ENCODE data around the gene BAIAP2L1.

The BAIAP2L1 gene

GRCh38 chr7:98357751-98358161 lies 43.1 kb downstream of the BAIAP2L1 start:
- DNase-seq, result no peak

GRCh38 chr7:98355250-98355538 lies 45.7 kb downstream of the BAIAP2L1 start:
- DNase-seq, result no peak

- no peak for DNase-seq
Measured at GRCh38 chr7:98354511-98355249, 46.2 kb downstream of the BAIAP2L1 start.

- no peak for DNase-seq
Measured at GRCh38 chr7:98354052-98354451, 46.8 kb downstream of the BAIAP2L1 start.

GRCh38 chr7:98352621-98353020 lies 48.3 kb downstream of the BAIAP2L1 start:
- DNase-seq, result no peak

- no peak for DNase-seq
Measured at GRCh38 chr7:98351136-98351535, 49.8 kb downstream of the BAIAP2L1 start.

- no peak for DNase-seq
Measured at GRCh38 chr7:98348726-98349474, 52.0 kb downstream of the BAIAP2L1 start.

GRCh38 chr7:98346515-98347069 lies 54.3 kb downstream of the BAIAP2L1 start:
- DNase-seq, result no peak

GRCh38 chr7:98341106-98341505 lies 59.8 kb downstream of the BAIAP2L1 start:
- no peak for DNase-seq

GRCh38 chr7:98339043-98339442 lies 61.8 kb downstream of the BAIAP2L1 start:
- DNase-seq, result no peak

- DNase-seq, result no peak
Measured at GRCh38 chr7:98338441-98338840, 62.4 kb downstream of the BAIAP2L1 start.

- no peak for DNase-seq
Measured at GRCh38 chr7:98335411-98335977, 65.4 kb downstream of the BAIAP2L1 start.

- DNase-seq, result no peak
Measured at GRCh38 chr7:98334081-98334480, 66.8 kb downstream of the BAIAP2L1 start.

- DNase-seq, result no peak
Measured at GRCh38 chr7:98330926-98331529, 69.9 kb downstream of the BAIAP2L1 start.

GRCh38 chr7:98329791-98330373 lies 71.0 kb downstream of the BAIAP2L1 start:
- DNase-seq, result no peak

GRCh38 chr7:98329100-98329790 lies 71.6 kb downstream of the BAIAP2L1 start:
- DNase-seq, result no peak

GRCh38 chr7:98324782-98325181 lies 76.1 kb downstream of the BAIAP2L1 start:
- DNase-seq, result no peak

GRCh38 chr7:98323597-98324322 lies 77.1 kb downstream of the BAIAP2L1 start:
- DNase-seq, result no peak

GRCh38 chr7:98322331-98323270 lies 78.3 kb downstream of the BAIAP2L1 start:
- no peak for DNase-seq

- DNase-seq, result no peak
Measured at GRCh38 chr7:98321301-98321700, 79.6 kb downstream of the BAIAP2L1 start.

- no peak for DNase-seq
Measured at GRCh38 chr7:98319176-98319575, 81.7 kb downstream of the BAIAP2L1 start.
